Activated CD8-positive, alpha-beta memory T cell treated with anti-CD3 and anti-CD28 coated beads, Interleukin-2, amount 50 U/mL, for 1 hour (primary cell): ENCODE measurements around the gene SLC35C1.

Experiments
- DNase-seq: peaks from one replicate; pipeline ENCODE4 v3.0.0-alpha.2; 2020; ENCODE audit errors: extremely low read depth

Gene SLC35C1

GRCh38 chr11:45804761-45805304, at the start of gene SLC35C1:
SLC35C1 (plus strand) TSS chr11:45805149; CDS start chr11:45805802, 653 bp downstream.
- DNase-seq = peak; percentile 83

DNA sequence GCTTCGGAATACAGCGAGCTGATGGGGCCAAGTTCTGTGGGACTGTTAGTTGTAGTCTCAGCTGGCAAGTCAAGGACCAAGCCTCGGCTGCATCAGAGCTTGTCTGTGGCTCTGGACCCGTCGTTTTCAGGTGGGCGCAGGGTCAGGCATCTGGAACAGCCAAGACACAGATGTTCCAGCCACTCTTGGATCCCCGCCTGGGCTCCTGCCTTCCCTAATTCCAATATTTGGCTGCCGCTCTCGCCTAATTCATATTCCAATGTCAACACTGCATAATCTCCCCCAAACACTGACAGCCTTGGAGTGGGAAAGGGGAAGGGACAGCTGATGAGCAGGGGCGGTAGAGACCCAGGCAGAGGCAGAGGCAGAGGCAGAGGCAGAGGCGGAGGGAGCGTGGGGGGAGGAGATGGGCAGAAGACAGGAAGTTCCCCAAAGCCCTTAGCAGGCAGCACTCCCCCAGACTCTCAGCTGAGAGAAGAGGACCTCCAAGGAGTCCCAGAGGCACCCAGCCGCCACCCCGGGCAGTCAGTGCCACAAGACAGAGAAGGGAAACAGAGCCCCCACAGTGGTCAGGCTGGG, 49.6 kb upstream of the SLC35C1 start:
- no peak for DNase-seq

DNA sequence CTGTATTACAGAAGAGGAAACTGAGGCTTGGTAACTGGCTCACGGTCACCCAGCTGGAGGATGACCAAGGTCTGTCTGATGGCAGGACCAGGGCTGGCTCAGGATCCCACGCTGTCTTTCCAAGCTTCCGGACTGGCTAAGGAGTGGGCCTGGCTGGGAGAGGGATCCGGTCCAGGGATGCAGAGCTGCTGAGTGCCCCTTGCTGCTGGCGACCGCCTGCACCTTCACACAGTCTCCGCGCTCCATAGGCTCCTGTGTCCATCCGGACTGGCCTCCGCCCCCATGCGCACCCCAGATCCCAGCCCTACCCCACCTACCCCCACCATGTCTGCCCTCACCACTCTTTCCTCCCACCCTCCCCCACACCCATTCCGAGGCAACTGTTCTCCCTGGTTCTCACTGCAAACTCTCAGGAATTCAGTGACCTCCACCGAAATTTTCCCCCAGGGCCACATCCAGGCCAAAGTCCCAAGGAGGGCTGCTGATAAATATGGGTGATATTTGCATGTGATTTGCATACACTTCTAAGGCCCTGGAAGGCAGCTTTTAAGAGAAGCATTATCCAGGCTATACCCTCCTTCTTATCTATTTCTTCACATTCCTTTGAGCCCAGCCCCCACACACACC, 48.5 kb upstream of the SLC35C1 start:
- DNase-seq = no peak

DNA sequence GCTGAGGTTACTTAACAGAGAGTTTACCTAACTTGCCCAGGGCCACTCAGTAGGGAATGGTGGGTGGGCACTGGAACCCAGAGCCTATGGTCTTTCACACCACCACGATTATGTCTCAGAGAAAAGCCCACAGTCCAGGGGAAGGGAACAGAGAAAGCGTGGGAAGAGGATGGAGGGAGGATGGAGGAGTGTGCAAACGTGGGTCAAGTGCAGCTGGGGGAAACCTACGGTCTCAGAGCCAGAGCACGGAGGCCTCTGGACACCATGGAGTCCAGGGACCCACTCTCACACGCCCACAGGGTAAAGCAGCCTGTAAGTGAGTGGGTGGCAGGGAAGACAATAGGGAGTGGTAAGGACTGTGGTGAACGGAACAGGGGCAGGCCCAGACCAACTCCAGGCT, 47.3 kb upstream of the SLC35C1 start:
- no peak for DNase-seq

DNA sequence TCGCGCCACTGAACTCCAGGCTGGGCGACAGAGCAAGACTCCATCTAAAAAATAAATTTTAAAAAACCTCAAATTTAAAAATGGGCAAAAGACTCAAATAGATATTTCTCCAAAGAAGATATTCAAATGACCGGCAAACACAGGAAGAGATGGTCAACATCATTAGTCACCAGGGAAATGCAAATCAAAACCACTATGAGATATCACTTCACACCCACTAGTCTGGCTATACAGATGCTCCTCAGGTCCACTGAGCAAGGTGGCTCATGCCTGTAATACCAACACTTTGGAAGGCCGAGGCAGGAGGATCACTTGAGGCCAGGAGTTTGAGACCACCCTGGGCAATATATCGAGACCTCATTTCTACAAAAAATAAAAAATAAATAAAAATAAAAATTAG, 43.3 kb upstream of the SLC35C1 start:
- no peak for DNase-seq

DNA sequence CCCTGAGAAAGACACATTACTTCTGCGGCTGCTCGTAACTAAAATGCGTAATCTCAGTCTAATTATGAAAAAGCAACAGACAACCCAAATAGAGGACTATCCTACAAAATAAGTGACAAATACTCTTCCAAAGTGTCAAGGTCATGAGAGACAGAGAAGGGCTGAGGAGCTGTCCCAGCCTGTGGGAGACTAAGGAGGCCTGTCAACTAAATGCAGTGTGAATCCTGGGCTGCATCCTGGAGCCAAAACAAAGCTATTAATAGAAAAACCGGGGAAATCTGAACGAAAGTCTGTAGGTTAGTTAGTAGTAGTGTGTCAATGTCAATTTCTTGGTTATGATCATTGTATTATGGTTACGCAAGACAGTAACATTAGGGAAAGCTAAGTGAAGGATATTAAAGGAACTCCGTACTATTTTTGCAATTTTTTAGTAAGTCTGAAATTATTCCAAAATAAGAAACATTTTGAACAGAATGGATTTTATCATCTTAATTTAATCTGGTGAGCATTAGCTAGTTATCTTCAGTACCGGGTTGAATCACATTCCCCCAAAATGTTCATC, 39.8 kb upstream of the SLC35C1 start:
- no peak for DNase-seq

- DNase-seq = no peak
Measured at GRCh38 chr11:45765836-45766235, 39.1 kb upstream of the SLC35C1 start.

GRCh38 chr11:45766469-45766868, 38.5 kb upstream of the SLC35C1 start:
- no peak for DNase-seq

DNA sequence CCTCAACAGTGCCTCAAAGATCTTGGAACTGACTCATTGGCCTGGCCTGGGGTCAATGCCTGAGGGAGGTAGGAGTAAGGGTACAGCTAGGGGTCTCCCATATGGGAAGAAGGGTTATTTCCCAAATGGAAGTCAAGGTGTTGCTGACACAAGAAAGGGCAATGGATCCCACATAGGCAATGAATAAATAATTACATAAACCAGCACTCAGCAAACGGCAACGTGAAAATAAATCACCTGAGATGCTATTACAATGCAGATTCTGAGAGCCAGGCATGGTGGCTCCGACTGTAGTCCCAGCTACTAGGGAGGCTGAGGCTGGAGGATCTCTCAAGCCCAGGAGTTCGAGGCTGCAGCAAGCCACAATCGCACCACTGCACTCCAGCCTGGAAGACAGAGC, 36.5 kb upstream of the SLC35C1 start:
- DNase-seq = no peak

DNA sequence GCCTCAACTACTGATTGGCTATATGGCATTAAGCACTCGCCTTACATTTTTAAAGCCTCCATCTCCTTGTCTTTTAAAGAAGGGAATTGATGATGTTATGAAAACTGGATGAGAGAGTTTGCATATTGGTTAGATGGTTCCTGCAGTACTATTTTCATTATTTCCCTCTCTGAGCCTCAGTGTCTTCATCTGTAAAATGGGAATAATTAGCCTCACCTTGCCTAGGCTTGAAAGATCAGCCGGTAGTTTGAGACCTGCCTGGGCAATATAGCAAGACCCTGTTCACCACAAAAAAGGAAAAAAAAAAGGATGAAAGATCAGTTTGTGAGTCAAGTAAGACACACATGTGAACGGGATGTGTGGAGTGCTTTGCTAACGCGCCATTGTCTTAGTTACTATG, 35.0 kb upstream of the SLC35C1 start:
- no peak for DNase-seq

- DNase-seq = peak; percentile 18
Measured at GRCh38 chr11:45771193-45771565, 33.8 kb upstream of the SLC35C1 start.

GRCh38 chr11:45771566-45772448, 33.1 kb upstream of the SLC35C1 start:
- DNase-seq = peak; percentile 31

- no peak for DNase-seq
Measured at GRCh38 chr11:45772449-45772774, 32.5 kb upstream of the SLC35C1 start.

DNA sequence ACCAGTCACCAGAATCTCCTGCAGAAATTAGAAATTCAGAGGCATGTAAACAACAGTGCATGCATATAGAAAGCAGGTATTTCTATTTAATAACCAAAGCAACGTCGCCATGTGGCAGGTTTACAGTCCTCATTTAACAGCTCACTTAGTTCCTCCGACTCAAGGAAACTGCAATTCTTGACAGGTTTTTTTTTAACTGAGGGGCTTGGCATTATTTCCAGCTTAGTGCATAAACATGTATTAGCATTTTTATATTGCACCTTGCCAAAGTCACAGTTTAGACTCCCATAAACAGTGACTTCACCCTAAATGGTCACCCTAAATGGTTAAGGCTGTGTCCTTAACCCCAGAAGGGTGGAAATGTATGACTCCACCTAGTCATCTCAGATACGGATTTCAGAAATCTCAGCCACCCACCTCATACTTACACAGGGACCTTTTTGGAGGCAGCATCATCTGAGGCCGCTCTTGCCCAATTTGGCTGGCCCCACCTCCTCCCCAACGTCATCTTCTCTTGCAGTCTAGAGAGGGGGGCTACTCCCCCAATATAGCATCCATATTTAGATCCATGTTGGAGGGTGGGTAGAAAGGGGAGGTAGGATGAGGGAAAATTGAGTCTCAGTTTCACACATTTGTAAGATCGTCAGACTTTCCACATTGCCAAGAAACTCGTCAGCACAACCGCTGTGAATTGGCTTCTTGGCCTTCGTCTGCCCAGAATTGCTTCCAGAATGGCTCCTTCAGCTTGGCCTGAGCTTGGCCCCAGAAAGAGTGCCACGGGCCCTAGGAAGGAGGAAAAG, 31.8 kb upstream of the SLC35C1 start:
- DNase-seq = no peak

DNA sequence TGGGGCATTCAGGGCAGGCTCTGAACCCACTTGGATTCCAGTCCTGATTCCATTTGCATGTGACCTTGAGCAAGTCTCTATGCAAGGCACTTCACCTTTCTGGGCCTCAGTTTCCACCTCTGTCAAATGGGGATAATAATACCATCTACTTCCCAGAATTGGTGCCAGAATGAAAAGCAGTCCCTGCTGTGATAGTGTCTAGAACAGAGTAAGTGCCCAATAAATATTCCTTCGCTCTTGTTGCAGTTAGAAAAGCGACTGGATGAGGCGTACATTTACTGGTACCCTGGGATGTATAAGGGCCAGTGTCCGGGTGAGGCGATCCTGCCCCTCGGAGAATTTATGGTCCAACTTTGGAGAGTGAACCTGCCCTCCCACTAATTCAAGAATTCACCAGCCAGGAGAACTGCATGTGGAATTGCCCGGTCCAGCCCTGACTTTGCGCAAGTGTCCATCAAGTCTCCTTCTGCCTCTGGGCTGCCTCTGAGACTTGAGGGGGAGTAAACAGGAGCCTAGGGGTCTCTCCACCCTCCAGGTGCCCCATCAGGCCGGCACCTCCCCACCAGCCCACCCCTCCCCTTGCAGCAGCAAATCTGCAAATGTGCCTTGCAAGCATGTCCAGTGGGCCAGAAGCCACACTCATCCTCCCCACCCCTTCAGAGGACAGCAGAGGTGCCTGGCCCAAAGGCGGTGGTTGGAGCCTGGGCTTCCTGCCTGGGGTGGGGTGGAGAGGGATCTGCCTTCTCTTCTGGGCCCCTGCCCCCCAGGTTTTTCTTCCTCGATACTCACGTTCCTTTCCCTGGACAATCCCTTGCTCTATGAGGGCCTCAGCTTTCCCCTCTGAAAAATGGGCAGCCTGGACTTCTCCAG, 30.9 kb upstream of the SLC35C1 start:
- DNase-seq = no peak

- no peak for DNase-seq
Measured at GRCh38 chr11:45774786-45775185, 30.2 kb upstream of the SLC35C1 start.

GRCh38 chr11:45777127-45777969, 27.6 kb upstream of the SLC35C1 start:
- DNase-seq = no peak

DNA sequence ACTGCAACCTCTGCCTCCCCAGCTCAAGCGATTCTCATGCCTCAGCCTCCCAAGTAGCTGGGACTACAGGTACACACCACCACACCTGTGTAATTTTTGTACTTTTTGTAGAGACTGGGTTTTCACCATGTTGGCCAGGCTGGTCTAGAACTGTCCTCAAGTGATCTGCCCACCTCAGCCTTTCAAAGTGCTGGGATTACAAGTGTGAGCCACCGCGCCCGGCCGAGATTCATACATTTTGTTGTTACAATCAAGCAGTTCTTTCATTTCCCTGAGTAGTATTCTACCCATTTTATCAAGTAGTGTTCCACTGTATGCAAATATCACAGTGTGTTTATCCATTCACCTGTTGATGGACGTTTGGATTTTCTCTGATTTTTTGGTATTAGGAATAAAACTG, 26.6 kb upstream of the SLC35C1 start:
- no peak for DNase-seq

GRCh38 chr11:45779602-45780001, 25.3 kb upstream of the SLC35C1 start:
- no peak for DNase-seq

GRCh38 chr11:45786272-45786671, 18.7 kb upstream of the SLC35C1 start:
- no peak for DNase-seq
